H1 (cell line): ENCODE data around the gene GIPC2. TPM values are rescaled to one million over a fixed set of nuclear protein-coding genes. Genes with fewer than 3 reads are reported as not detected.
A peak's percentile ranks its signal among the peaks of the same experiment; 100 is the strongest.

Source experiments
- CTCF ChIA-PET: fragments of 300-600 bp; sonication (Branson Sonifier 250); formaldehyde crosslinking; loops from one replicate; lab custom pipeline; 2021; ENCODE audit not compliant: partially characterized antibody; lab: Charles Lee
- POLR2A ChIA-PET: fragments of 300-600 bp; sonication (Branson Sonifier 250); formaldehyde crosslinking; loops from one replicate; lab custom pipeline; 2021; ENCODE audit warnings: inconsistent platforms; ENCODE audit not compliant: partially characterized antibody; lab: Charles Lee
- DNase-seq, 2 experiments: peaks; one replicate each; pipeline versions ENCODE4 v3.0.0 to v3.0.0-alpha.2; 2010 to 2022; ENCODE audit warnings: low spot score in 2 of 2, low read depth in 1 of 2, mixed read lengths in 1 of 2
- FAIRE-seq: peaks from 2 replicates; lab custom pipeline; 2011; peaks lifted over from hg19 to GRCh38; lab: Jason Lieb, UNC
- H2AFZ ChIP-seq: 2 replicates; pipeline ENCODE4 v1.8.1; 2012; ENCODE audit warnings: low read length, inconsistent platforms
- H2AK5ac ChIP-seq: 2 replicates; pipeline ENCODE4 v1.6.1; 2013; ENCODE audit warnings: low read depth, low read length
- H2BK120ac ChIP-seq: replicated peaks from 2 replicates; pipeline ENCODE3; 2013; ENCODE audit warnings: low read depth, low read length, inconsistent platforms
- H2BK12ac ChIP-seq: 2 replicates; pipeline ENCODE4 v1.6.1; 2013; ENCODE audit warnings: low read depth, low read length
- H2BK15ac ChIP-seq: 2 replicates; pipeline ENCODE4 v1.6.1; 2013; ENCODE audit warnings: low read length
- H2BK20ac ChIP-seq: 2 replicates; pipeline ENCODE4 v1.6.1; 2013; ENCODE audit warnings: low read length
- H2BK5ac ChIP-seq: 2 replicates; pipeline ENCODE4 v1.6.1; 2013; ENCODE audit warnings: low read depth, low read length
- H3K14ac ChIP-seq: 2 replicates; pipeline ENCODE4 v1.6.1; 2013; ENCODE audit warnings: inconsistent platforms; ENCODE audit not compliant: insufficient read length
- H3K18ac ChIP-seq: 2 replicates; pipeline ENCODE4 v1.6.1; 2013; ENCODE audit warnings: low read length; ENCODE audit errors: extremely low read depth
- H3K23ac ChIP-seq: 2 replicates; pipeline ENCODE4 v1.6.1; 2013; ENCODE audit warnings: inconsistent platforms; ENCODE audit not compliant: insufficient read length
- H3K23me2 ChIP-seq: 2 replicates; pipeline ENCODE4 v1.6.1; 2013; ENCODE audit warnings: low read depth, low read length
- H3K27ac ChIP-seq: 2 replicates; pipeline ENCODE4 v1.6.1; 2011; ENCODE audit warnings: low read depth, low read length, inconsistent platforms
- H3K27me3 ChIP-seq, 4 experiments: replicated peaks in 1 of 4; 1 replicate in 1 of 4; 2 replicates in 3 of 4; pipeline versions ENCODE4 v1.6.1 to v1.8.1; 2011 to 2013; ENCODE audit warnings: low read length in 3 of 4, mild to moderate bottlenecking in 3 of 4, inconsistent platforms in 2 of 4, mixed read lengths in 2 of 4, moderate library complexity in 1 of 4; ENCODE audit not compliant: control insufficient read depth in 3 of 4, insufficient read depth in 3 of 4; ENCODE audit errors: extremely low read depth in 1 of 4
- H3K36me3 ChIP-seq, 4 experiments: 2 replicates each; pipeline versions ENCODE4 v1.6.1 to v1.8.1; 2011 to 2013; ENCODE audit warnings: mild to moderate bottlenecking in 4 of 4, low read length in 3 of 4, moderate library complexity in 2 of 4, control low read depth in 1 of 4, inconsistent platforms in 1 of 4; ENCODE audit not compliant: insufficient read depth in 4 of 4, control insufficient read depth in 2 of 4
- H3K4ac ChIP-seq: replicated peaks from 2 replicates; pipeline ENCODE3; 2013; ENCODE audit warnings: low read length, low read depth, mixed read lengths, inconsistent platforms; ENCODE audit not compliant: insufficient read length
- H3K4me1 ChIP-seq, 4 experiments: replicated peaks in 1 of 4; 1 replicate in 1 of 4; 2 replicates in 3 of 4; pipeline versions ENCODE4 v1.6.1 to v1.8.1; 2011 to 2013; ENCODE audit warnings: low read length in 3 of 4, inconsistent platforms in 2 of 4, mixed read lengths in 1 of 4; ENCODE audit not compliant: insufficient read depth in 4 of 4, control insufficient read depth in 3 of 4
- H3K4me2 ChIP-seq, 2 experiments: 2 replicates each; pipeline versions ENCODE4 v1.6.1 to v1.8.1; 2011 to 2013; ENCODE audit warnings: low read depth in 2 of 2, low read length in 2 of 2, control low read depth in 1 of 2, inconsistent platforms in 1 of 2, mild to moderate bottlenecking in 1 of 2; ENCODE audit not compliant: insufficient read depth in 1 of 2
- H3K4me3 ChIP-seq, 4 experiments: fragments of 200-600, 300-600 bp in 1 of 4; sonication (generic), shearing (Covaris generic), sonication (Bioruptor Twin) in 1 of 4; 2 replicates each; pipeline versions ENCODE4 v1.5.1 to v1.8.1; 2011 to 2016; ENCODE audit warnings: low read length in 4 of 4, low read depth in 3 of 4, control low read depth in 2 of 4, inconsistent platforms in 2 of 4, mild to moderate bottlenecking in 2 of 4, mixed read lengths in 1 of 4, moderate library complexity in 1 of 4; ENCODE audit not compliant: insufficient read depth in 2 of 4; ENCODE audit errors: extremely low read depth in 1 of 4
- H3K56ac ChIP-seq: replicated peaks from 2 replicates; pipeline ENCODE3; 2013; ENCODE audit warnings: low read depth, mild to moderate bottlenecking, mixed read lengths, low read length, inconsistent platforms; ENCODE audit not compliant: insufficient read length
- H3K79me1 ChIP-seq: 2 replicates; pipeline ENCODE4 v1.6.1; 2013; ENCODE audit warnings: low read depth, low read length, control low read depth
- H3K79me2 ChIP-seq, 2 experiments: 2 replicates each; pipeline versions ENCODE4 v1.6.1 to v1.8.1; 2012 to 2013; ENCODE audit warnings: low read length in 2 of 2, mild to moderate bottlenecking in 2 of 2, inconsistent platforms in 1 of 2; ENCODE audit not compliant: insufficient read depth in 2 of 2, control insufficient read depth in 1 of 2
- H3K9ac ChIP-seq, 4 experiments: replicated peaks in 1 of 4; 1 replicate in 1 of 4; 2 replicates in 3 of 4; pipeline versions ENCODE4 v1.6.1 to v1.8.1; 2011 to 2013; ENCODE audit warnings: low read depth in 3 of 4, low read length in 3 of 4, control low read depth in 2 of 4, mild to moderate bottlenecking in 2 of 4, moderate library complexity in 2 of 4, inconsistent platforms in 1 of 4; ENCODE audit errors: extremely low read depth in 1 of 4
- H3K9me3 ChIP-seq, 2 experiments: 2 replicates each; pipeline versions ENCODE4 v1.6.1 to v1.8.1; 2012 to 2013; ENCODE audit warnings: mild to moderate bottlenecking in 2 of 2, moderate library complexity in 2 of 2, control low read depth in 1 of 2, inconsistent platforms in 1 of 2, low read depth in 1 of 2, low read length in 1 of 2, mixed read lengths in 1 of 2; ENCODE audit not compliant: insufficient read depth in 2 of 2
- H4K20me1 ChIP-seq, 2 experiments: replicated peaks in 1 of 2; 2 replicates each; pipeline versions ENCODE3 to v1.8.1; 2011 to 2013; ENCODE audit warnings: inconsistent platforms in 2 of 2, low read length in 2 of 2, mild to moderate bottlenecking in 1 of 2; ENCODE audit not compliant: insufficient read depth in 2 of 2, control insufficient read depth in 1 of 2
- H4K5ac ChIP-seq: 2 replicates; pipeline ENCODE4 v1.6.1; 2013; ENCODE audit warnings: low read length, low read depth, mixed read lengths, inconsistent platforms; ENCODE audit not compliant: insufficient read length
- H4K8ac ChIP-seq: 2 replicates; pipeline ENCODE4 v1.8.0; 2013; ENCODE audit warnings: mild to moderate bottlenecking, moderate library complexity, low read length, inconsistent platforms; ENCODE audit not compliant: insufficient read depth; ENCODE audit errors: extremely low read depth
- H4K91ac ChIP-seq: replicated peaks from 2 replicates; pipeline ENCODE3; 2013; ENCODE audit warnings: low read length, mixed read lengths, inconsistent platforms; ENCODE audit not compliant: insufficient read length
- CEBPB ChIP-seq: IDR thresholded peaks from 2 replicates; pipeline ENCODE4 v1.6.1; 2012; ENCODE audit warnings: low read depth, low read length
- POLR2AphosphoS5 ChIP-seq: IDR thresholded peaks from 2 replicates; pipeline ENCODE4 v1.6.1; 2011; ENCODE audit warnings: low read depth, low read length
- WGBS, 2 experiments: shearing (Covaris generic) in 1 of 2; methylation state at CpG; one replicate each; pipeline versions ENCODE4 v1.1.6 to v1.1.7; 2013 to 2015; ENCODE audit warnings: low lambda C conversion rate in 2 of 2, mixed read lengths in 2 of 2, inconsistent platforms in 1 of 2, low coverage in 1 of 2, missing lambda C conversion rate in 1 of 2; ENCODE audit not compliant: insufficient replicate concordance in 2 of 2, insufficient coverage in 1 of 2, insufficient read length in 1 of 2; ENCODE audit errors: extremely low coverage in 1 of 2, missing lambda C conversion rate in 1 of 2; 5-methylcytosine and 5-hydroxymethylcytosine counted together
- polyA plus RNA-seq, 7 experiments: library from polyadenylated mRNA; depleted of rRNA in 3 of 7; stranded (reverse) in 5 of 7; unstranded in 2 of 7; fragments of >200 nt in 5 of 7; fragments of 200-250 nt in 2 of 7; gene quantifications; 1 replicate in 5 of 7; 2 replicates in 1 of 7; 4 replicates in 1 of 7; pipeline versions ENCODE4 v1.2.1 to v1.2.3, GENCODE V29; 2011 to 2013; ENCODE audit warnings: missing spikeins in 2 of 7, mixed read lengths in 2 of 7
- total RNA-seq: library from RNA; stranded (reverse); fragmentation: NEBNext Ultra II Directional; extraction: Animal tissue kit (Norgen Biotek cat#: 25700); gene quantifications from 2 replicates; pipeline ENCODE4 v1.2.1, GENCODE V29; 2021

Gene GIPC2
- total and polyA plus RNA-seq, 2 of the 8 experiments (the other 6 are each of a cell fraction or from before 2014, with no cell fraction given): 0.29 to 0.69 TPM

GRCh38 chr1:78122389-78122788 is 76.6 kb downstream of the GIPC2 start:
- H3K23me2 ChIP-seq: no peaks in the 10 kb centered on the region; the same call in 1 of the 2 replicates
- no peaks in the 10 kb centered on the region for H3K9me3 ChIP-seq
- no peak overlapping the region for H2BK120ac ChIP-seq
- DNase-seq: no peak
- ChIA-PET CTCF (interaction anchor here (0.6 to 1.8 kb wide), 5 partner anchors 9 to 495 kb away, joined by 3 to 6 read pairs (median 4); no protein-coding TSS in a partner anchor), POLR2A (no interaction called here)
- H3K23ac ChIP-seq: no peak overlapping the region
- no peaks in the 10 kb centered on the region for H3K27me3 ChIP-seq
- H2BK5ac ChIP-seq: no peak overlapping the region
- no peaks in the 10 kb centered on the region; a peak in 1 of 7 replicates for H3K4me1 ChIP-seq
- H3K14ac ChIP-seq: no peak overlapping the region
- no peaks in the 10 kb centered on the region for H3K36me3 ChIP-seq
- H4K91ac ChIP-seq: no peak overlapping the region
- H3K79me1 ChIP-seq: no peaks in the 10 kb centered on the region
- H3K4me3 ChIP-seq: no peak overlapping the region; a peak in 1 of 8 replicates
- H4K5ac ChIP-seq: no peak overlapping the region
- H3K79me2 ChIP-seq: no peaks in the 10 kb centered on the region
- H3K56ac ChIP-seq: no peak overlapping the region
- no peak overlapping the region for H2BK20ac ChIP-seq
- H2AFZ ChIP-seq: no peak overlapping the region
- 0 out of 2 replicates have a peak overlapping the region, but pooled peaks have one; percentile 72 for H2BK12ac ChIP-seq
- H2BK15ac ChIP-seq: no peak overlapping the region; the same call in 1 of the 2 replicates
- H3K4me2 ChIP-seq: peak overlapping the region in 1 of 2 experiments; percentile 15; a peak in 1 of 4 replicates
- WGBS, 2 experiments: 75% methylated on average over 5 of the region's 5 CpGs; no CpG with 5 or more reads in 1 of the 2 experiments
- H2AK5ac ChIP-seq: no peak overlapping the region
- no peak overlapping the region for H4K8ac ChIP-seq
- H3K9ac ChIP-seq: no peak overlapping the region
- no peaks in the 10 kb centered on the region for H4K20me1 ChIP-seq
- no peak overlapping the region for H3K4ac ChIP-seq
- FAIRE-seq: no peak
- TF ChIP-seq CEBPB (peak; percentile 60; the same call in 1 of the 2 replicates), POLR2AphosphoS5 (no peak)
- no peak overlapping the region for H3K18ac ChIP-seq
- H3K27ac ChIP-seq: no peak overlapping the region
